Endothelial cell of umbilical vein (primary cell): ENCODE results near the gene PCED1B. TPM values are rescaled to one million over a fixed set of nuclear protein-coding genes. Genes with fewer than 3 reads are reported as not detected.

Source experiments
- BruUV-seq: library from RNA; stranded (reverse); fragments of 400-500 nt; replicated peaks from 2 replicates; lab custom pipeline; 2021; lab: Mats Ljungman, UMichigan
- CTCF ChIA-PET: fragments of 300-600, 350-600 bp; sonication (Branson Sonifier 250); formaldehyde crosslinking; loops from one replicate; lab custom pipeline; 2021; ENCODE audit warnings: antibody characterized with exemption, inconsistent platforms; lab: Charles Lee
- POLR2A ChIA-PET: fragments of 300-600, 350-600 bp; sonication (Branson Sonifier 250); formaldehyde crosslinking; loops from one replicate; lab custom pipeline; 2021; ENCODE audit warnings: antibody characterized with exemption, inconsistent platforms; lab: Charles Lee
- DNase-seq: peaks from one replicate; pipeline ENCODE4 v3.0.0-alpha.2; 2011; ENCODE audit warnings: low read depth, low spot score
- FAIRE-seq: peaks from 2 replicates; lab custom pipeline; 2011; peaks lifted over from hg19 to GRCh38; lab: Jason Lieb, UNC
- H2AFZ ChIP-seq: 2 replicates; pipeline ENCODE4 v1.6.0; 2012; ENCODE audit warnings: low read depth, low read length, control low read depth, inconsistent platforms
- H3K27ac ChIP-seq: 2 replicates; pipeline ENCODE4 v1.5.1; 2011; ENCODE audit warnings: low read depth, mild to moderate bottlenecking, control low read depth, low read length, moderate library complexity; ENCODE audit not compliant: insufficient read depth
- H3K27me3 ChIP-seq, 2 experiments: 2 replicates each; pipeline versions ENCODE4 v1.6.0 to v1.6.1; 2011; ENCODE audit warnings: low read length in 2 of 2, mixed read lengths in 1 of 2; ENCODE audit not compliant: control insufficient read depth in 2 of 2, insufficient read depth in 2 of 2
- H3K36me3 ChIP-seq, 2 experiments: 2 replicates in 1 of 2; 3 replicates in 1 of 2; pipeline ENCODE4 v1.5.1; 2011; ENCODE audit warnings: low read length in 2 of 2, mild to moderate bottlenecking in 1 of 2, moderate library complexity in 1 of 2; ENCODE audit not compliant: control insufficient read depth in 2 of 2, insufficient read depth in 2 of 2; ENCODE audit errors: extremely low read depth in 1 of 2
- H3K4me1 ChIP-seq: 3 replicates; pipeline ENCODE4 v1.5.1; 2011; ENCODE audit warnings: mild to moderate bottlenecking, low read length; ENCODE audit not compliant: control insufficient read depth, insufficient read depth; ENCODE audit errors: extremely low read depth
- H3K4me2 ChIP-seq: 2 replicates; pipeline ENCODE4 v1.6.1; 2011; ENCODE audit warnings: low read length, control low read depth, mixed read lengths; ENCODE audit not compliant: insufficient read depth
- H3K4me3 ChIP-seq, 3 experiments: fragments of 200-600 bp in 1 of 3; sonication (generic), shearing (Covaris generic) in 1 of 3; replicated peaks in 1 of 3; 2 replicates each; pipeline ENCODE4 v1.5.1; 2011 to 2016; ENCODE audit warnings: control low read depth in 3 of 3, low read length in 3 of 3, mild to moderate bottlenecking in 2 of 3, inconsistent platforms in 1 of 3, low read depth in 1 of 3, moderate library complexity in 1 of 3; ENCODE audit not compliant: insufficient read depth in 1 of 3
- H3K79me2 ChIP-seq: 2 replicates; pipeline ENCODE4 v1.6.0; 2012; ENCODE audit warnings: low read length, inconsistent platforms; ENCODE audit not compliant: control insufficient read depth, insufficient read depth
- H3K9ac ChIP-seq: replicated peaks from 2 replicates; pipeline ENCODE3; 2011; ENCODE audit warnings: low read length, control low read depth; ENCODE audit not compliant: insufficient read depth; ENCODE audit errors: extremely low read depth
- H3K9me1 ChIP-seq: replicated peaks from 3 replicates; pipeline ENCODE4 v1.6.0; 2011; ENCODE audit warnings: mild to moderate bottlenecking, low read length; ENCODE audit not compliant: control insufficient read depth, insufficient read depth; ENCODE audit errors: extremely low read depth
- H3K9me3 ChIP-seq: replicated peaks from 2 replicates; pipeline ENCODE4 v1.5.1; 2012; ENCODE audit warnings: low read length, inconsistent platforms; ENCODE audit not compliant: control insufficient read depth, insufficient read depth
- H4K20me1 ChIP-seq: replicated peaks from 2 replicates; pipeline ENCODE3; 2011; ENCODE audit warnings: mild to moderate bottlenecking, low read length; ENCODE audit not compliant: control insufficient read depth, insufficient read depth; ENCODE audit errors: extremely low read depth
- CTCF ChIP-seq, 2 donors: IDR thresholded peaks; 1 replicate in 1 of 2; 2 replicates in 1 of 2; pipeline ENCODE4 v1.5.1; 2011; ENCODE audit warnings: low read length in 2 of 2, mild to moderate bottlenecking in 2 of 2, moderate library complexity in 2 of 2, control low read depth in 1 of 2, inconsistent platforms in 1 of 2, low read depth in 1 of 2; ENCODE audit not compliant: insufficient read depth in 1 of 2; ENCODE audit errors: extremely low read depth in 1 of 2
- EZH2 ChIP-seq: IDR thresholded peaks from 2 replicates; pipeline ENCODE4 v1.6.1; 2012; ENCODE audit warnings: borderline replicate concordance, low read depth, mild to moderate bottlenecking, moderate library complexity, low read length, inconsistent platforms; ENCODE audit not compliant: severe bottlenecking
- FOS ChIP-seq: IDR thresholded peaks from 2 replicates; pipeline ENCODE4 v1.6.1; 2011; ENCODE audit warnings: mild to moderate bottlenecking, low read length, moderate library complexity, borderline replicate concordance; ENCODE audit not compliant: insufficient read depth
- GATA2 ChIP-seq: IDR thresholded peaks from 2 replicates; pipeline ENCODE4 v1.7.0; 2011; ENCODE audit warnings: low read depth, mild to moderate bottlenecking, moderate library complexity, mixed read lengths, low read length; ENCODE audit not compliant: insufficient read length, insufficient read depth
- JUN ChIP-seq: IDR thresholded peaks from 2 replicates; pipeline ENCODE4 v1.6.1; 2011; ENCODE audit warnings: borderline replicate concordance, low read depth; ENCODE audit not compliant: insufficient read length, insufficient read depth
- MAX ChIP-seq: IDR thresholded peaks from 2 replicates; pipeline ENCODE4 v1.6.1; 2011; ENCODE audit not compliant: insufficient read depth, insufficient read length
- MYC ChIP-seq: IDR thresholded peaks from one replicate; pipeline ENCODE4 v1.6.1; 2011; ENCODE audit warnings: mild to moderate bottlenecking, low read depth, low read length
- POLR2A ChIP-seq: IDR thresholded peaks from 2 replicates; pipeline ENCODE4 v1.6.1; 2012; ENCODE audit warnings: low read depth, mild to moderate bottlenecking, control low read depth, low read length
- POLR2AphosphoS5 ChIP-seq: IDR thresholded peaks from 2 replicates; pipeline ENCODE4 v1.6.1; 2012; ENCODE audit warnings: low read depth, mild to moderate bottlenecking, control low read depth, low read length, moderate library complexity; ENCODE audit not compliant: insufficient read depth
- dilution Hi-C: fragments of 300-500 bp; cut with MboI; formaldehyde crosslinking; loops from one replicate; pipeline ENCODE4 v1.15.0; 2019; ENCODE audit warnings: low sequenced_read_pairs; ENCODE audit not compliant: extremely low pct_ligation_motif_present
- intact Hi-C: fragments of 100-400 bp; cut with micrococcal nuclease; formaldehyde crosslinking; loops from one replicate; pipeline ENCODE4 v1.10.0; 2022
- polyA plus RNA-seq, 4 experiments: library from polyadenylated mRNA; depleted of rRNA in 3 of 4; stranded (reverse) in 3 of 4; unstranded in 1 of 4; fragments of >200 nt; gene quantifications; 2 replicates each; pipeline versions ENCODE4 v1.2.1 to v1.2.3, GENCODE V29; 2011 to 2012; ENCODE audit warnings: missing spikeins in 1 of 4
- total RNA-seq: library from RNA; stranded (reverse); gene quantifications from 2 replicates; pipeline ENCODE4 v1.2.3, GENCODE V29; 2021

PCED1B gene
- total and polyA plus RNA-seq, 2 donors (not counting 3 experiments of a cell fraction or from before 2014, with no cell fraction given): 1.7 to 2.6 TPM

- no peaks in the 10 kb centered on the region for H3K9me1 ChIP-seq
- H2AFZ ChIP-seq: no peak overlapping the region
- intact Hi-C loops (no loop called here), dilution Hi-C loops (no loop called here)
- peaks cover 13% of the 10 kb centered on the region for H3K4me1 ChIP-seq
- H3K9me3 ChIP-seq: no peaks in the 10 kb centered on the region
- no peaks in the 10 kb centered on the region for H3K27me3 ChIP-seq
- H3K36me3 ChIP-seq: no peaks in the 10 kb centered on the region
- H3K27ac ChIP-seq: no peak overlapping the region
- DNase-seq: no peak
- FAIRE-seq: no peak
- no peaks in the 10 kb centered on the region for H3K79me2 ChIP-seq
- ChIA-PET POLR2A (no interaction called here), CTCF (interaction anchor here (0.7 kb wide), 1 partner anchor 28 kb away, joined by 3 read pairs; no protein-coding TSS in a partner anchor)
- H3K4me2 ChIP-seq: no peak overlapping the region
- no peak overlapping the region for H3K4me3 ChIP-seq
- H4K20me1 ChIP-seq: no peaks in the 10 kb centered on the region
- H3K9ac ChIP-seq: no peak overlapping the region
- BruUV-seq: no TSS peak
- no peak for TF ChIP-seq POLR2A
- no peak for TF ChIP-seq POLR2AphosphoS5
- no peak for TF ChIP-seq JUN
- no peak for TF ChIP-seq FOS
- TF ChIP-seq EZH2: no peak
- TF ChIP-seq MAX: no peak
- no peak for TF ChIP-seq CTCF (IDR thresholded peaks at IDR 0.05; ENCODE audit: extremely low read depth in 1 of 2, insufficient read depth in 1 of 2, low read depth in 1 of 2, low read length in 2 of 2)
- no peak for TF ChIP-seq MYC
- TF ChIP-seq GATA2: no peak
Observed at GRCh38 chr12:47099610-47100009, 20.2 kb downstream of the PCED1B start.
